GM10847 (cell line): ENCODE results near the gene CMTM4.

ENCODE experiments used
- POLR2A ChIP-seq: IDR thresholded peaks from 2 replicates; pipeline ENCODE4 v1.6.1; 2011; ENCODE audit not compliant: insufficient read length; ENCODE audit errors: extremely low read depth

The CMTM4 gene

GRCh38 chr16:66614161-66614802 lies 82.3 kb downstream of the CMTM4 start:
- no peak for TF ChIP-seq POLR2A

- no peak for TF ChIP-seq POLR2A
These were observed 84.1 kb downstream of the CMTM4 start for GRCh38 chr16:66612422-66612821.

GRCh38 chr16:66610111-66610820 lies 86.3 kb downstream of the CMTM4 start:
- TF ChIP-seq POLR2A: no peak

DNA sequence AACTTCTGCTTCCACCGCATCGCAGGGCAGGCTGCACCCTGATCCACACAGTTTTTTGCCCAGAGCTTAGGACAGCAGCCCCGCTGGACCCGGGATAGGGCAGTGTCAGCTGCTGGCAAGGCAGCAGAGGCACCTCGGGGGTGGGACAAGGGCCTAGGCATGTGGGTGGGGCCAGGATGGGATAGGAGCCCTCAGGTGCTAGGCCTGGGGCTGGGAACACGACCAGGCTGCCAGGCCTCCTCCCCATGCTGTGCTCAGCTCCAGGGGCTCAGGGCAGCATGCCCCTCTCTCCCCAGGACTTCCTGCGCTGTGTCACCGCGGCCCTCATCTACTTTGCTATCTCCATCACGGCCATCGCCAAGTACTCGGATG lies 87.4 kb downstream of the CMTM4 start:
- no peak for TF ChIP-seq POLR2A

- TF ChIP-seq POLR2A: no peak
These were observed 88.1 kb downstream of the CMTM4 start for GRCh38 chr16:66608241-66609138.

DNA sequence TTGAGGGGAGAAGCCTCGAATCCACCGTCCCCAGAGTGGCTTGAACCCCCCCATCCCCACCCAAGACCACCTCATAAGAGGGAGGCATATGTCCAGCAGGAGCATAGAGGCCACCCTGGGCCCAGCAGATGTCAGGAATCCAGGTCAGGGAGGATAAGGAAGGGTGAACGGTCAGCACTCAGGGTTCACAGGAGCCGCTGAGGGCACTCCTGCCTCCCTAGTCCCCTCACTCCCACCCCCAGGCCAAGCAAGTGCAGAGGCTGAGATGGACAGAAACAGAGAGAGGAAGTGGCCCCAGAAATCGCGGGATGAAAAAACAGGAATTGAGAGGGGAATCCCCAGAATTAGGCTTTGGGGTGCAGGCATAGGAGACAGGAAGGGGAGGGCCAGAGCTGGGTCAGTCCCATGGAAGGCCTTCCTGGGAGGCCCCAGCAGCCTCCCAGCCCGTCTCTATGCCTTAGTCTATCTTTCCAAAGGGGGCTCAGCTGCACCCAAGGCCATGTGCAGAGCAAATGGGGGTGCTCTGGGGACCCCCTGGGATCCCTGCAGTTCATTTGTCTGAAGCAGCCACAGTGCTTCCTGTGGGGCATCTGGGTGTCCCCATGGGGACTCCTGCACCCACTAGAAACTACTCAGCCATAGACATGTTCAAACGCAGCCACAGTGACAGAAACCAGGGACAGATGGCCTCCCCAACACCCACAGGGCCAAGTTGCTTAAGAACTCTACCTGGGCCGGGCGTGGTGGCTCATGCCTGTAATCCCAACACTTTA lies 90.4 kb downstream of the CMTM4 start:
- TF ChIP-seq POLR2A: no peak

- no peak for TF ChIP-seq POLR2A
These were observed 91.2 kb downstream of the CMTM4 start for GRCh38 chr16:66605177-66605978.

- no peak for TF ChIP-seq POLR2A
These were observed 92.0 kb downstream of the CMTM4 start, which contains the start of gene CMTM3 for GRCh38 chr16:66604376-66605176. Gene CMTM3 (plus strand): TSS chr16:66604704. CDS start chr16:66604806, 102 bp downstream.

GRCh38 chr16:66603537-66604375 lies 92.8 kb downstream of the CMTM4 start:
- no peak for TF ChIP-seq POLR2A

GRCh38 chr16:66601471-66601870 lies 95.1 kb downstream of the CMTM4 start:
- no peak for TF ChIP-seq POLR2A

DNA sequence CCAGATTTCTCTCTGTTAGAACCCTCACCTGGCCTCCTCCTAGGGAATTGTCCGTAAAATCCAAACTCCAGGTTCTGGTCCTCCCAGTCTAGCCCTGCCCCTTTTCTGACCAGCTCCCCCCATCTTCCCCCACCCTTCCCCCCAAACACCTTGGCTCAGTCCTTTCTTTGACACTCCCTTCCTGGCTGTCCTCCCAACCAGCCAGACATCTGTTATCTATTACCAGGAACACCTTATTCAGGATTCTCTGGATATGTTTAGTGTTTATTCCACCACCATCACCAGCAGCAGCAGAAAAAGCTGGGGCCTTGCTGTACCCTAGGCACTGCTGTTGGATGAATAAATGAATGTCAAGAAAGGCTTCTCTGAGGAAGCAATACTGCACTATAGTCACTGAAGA lies 96.1 kb downstream of the CMTM4 start:
- TF ChIP-seq POLR2A: no peak

GRCh38 chr16:66599726-66600125 lies 96.8 kb downstream of the CMTM4 start:
- no peak for TF ChIP-seq POLR2A

DNA sequence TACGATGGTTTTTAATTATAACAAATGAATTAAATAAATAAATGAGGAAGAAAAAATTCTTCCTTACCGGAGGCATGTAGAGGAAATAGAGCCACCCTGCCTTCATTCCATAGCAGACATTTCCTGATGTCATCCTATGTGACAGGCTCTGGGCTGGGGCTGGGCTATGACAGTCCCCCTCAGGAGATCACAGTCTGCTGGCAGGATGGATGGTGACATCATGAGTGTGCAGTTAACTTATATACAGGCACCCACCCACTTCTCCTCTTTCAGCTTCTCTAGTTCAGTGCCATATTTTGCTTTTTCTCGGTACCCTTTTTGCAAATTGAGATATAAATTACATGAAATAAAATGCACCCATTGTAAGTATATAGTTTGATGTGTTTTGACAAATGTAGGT lies 98.4 kb downstream of the CMTM4 start:
- no peak for TF ChIP-seq POLR2A
